Keratinocyte (primary cell): ENCODE measurements around the gene IGSF8. TPM values are rescaled to one million over a fixed set of nuclear protein-coding genes. Genes with fewer than 3 reads are reported as not detected.

Source experiments
- DNase-seq: peaks from one replicate; pipeline ENCODE4 v3.0.0-alpha.2; 2011; ENCODE audit warnings: low read depth, missing footprints, low spot score
- FAIRE-seq: peaks from 2 replicates; lab custom pipeline; 2011; peaks lifted over from hg19 to GRCh38; lab: Jason Lieb, UNC
- H2AFZ ChIP-seq: 2 replicates; pipeline ENCODE4 v1.6.0; 2012; ENCODE audit warnings: low read length, control low read depth, inconsistent platforms; ENCODE audit not compliant: control insufficient read depth
- H3K27ac ChIP-seq: 2 replicates; pipeline ENCODE4 v1.5.1; 2011; ENCODE audit warnings: low read length; ENCODE audit not compliant: control insufficient read depth, insufficient read depth
- H3K27me3 ChIP-seq: 3 replicates; pipeline ENCODE4 v1.6.0; 2011; ENCODE audit warnings: low read length; ENCODE audit not compliant: control insufficient read depth, insufficient read depth; ENCODE audit errors: extremely low read depth
- H3K36me3 ChIP-seq, 2 experiments: 2 replicates in 1 of 2; 3 replicates in 1 of 2; pipeline ENCODE4 v1.5.1; 2011; ENCODE audit warnings: low read length in 2 of 2, mild to moderate bottlenecking in 1 of 2; ENCODE audit not compliant: control insufficient read depth in 2 of 2, insufficient read depth in 2 of 2; ENCODE audit errors: extremely low read depth in 1 of 2
- H3K4me1 ChIP-seq: 3 replicates; pipeline ENCODE4 v1.5.1; 2011; ENCODE audit warnings: low read length; ENCODE audit not compliant: control insufficient read depth, insufficient read depth; ENCODE audit errors: extremely low read depth
- H3K4me2 ChIP-seq: 3 replicates; pipeline ENCODE4 v1.6.0; 2011; ENCODE audit warnings: low read depth, low read length; ENCODE audit not compliant: control insufficient read depth, insufficient read depth; ENCODE audit errors: extremely low read depth
- H3K4me3 ChIP-seq, 3 experiments: fragments of 200-600 bp in 1 of 3; sonication (generic) in 1 of 3; 2 replicates in 2 of 3; 3 replicates in 1 of 3; pipeline ENCODE4 v1.5.1; 2011 to 2016; ENCODE audit warnings: low read length in 3 of 3, mild to moderate bottlenecking in 3 of 3, control low read depth in 2 of 3, inconsistent platforms in 1 of 3, low read depth in 1 of 3, mixed read lengths in 1 of 3, mixed run types in 1 of 3, moderate library complexity in 1 of 3; ENCODE audit not compliant: control insufficient read depth in 2 of 3, insufficient read depth in 2 of 3; ENCODE audit errors: extremely low read depth in 1 of 3
- H3K79me2 ChIP-seq: 2 replicates; pipeline ENCODE4 v1.6.0; 2012; ENCODE audit warnings: low read length; ENCODE audit not compliant: control insufficient read depth, insufficient read depth
- H3K9ac ChIP-seq: 3 replicates; pipeline ENCODE4 v1.6.0; 2011; ENCODE audit warnings: low read length; ENCODE audit not compliant: control insufficient read depth, insufficient read depth; ENCODE audit errors: extremely low read depth
- H3K9me1 ChIP-seq: 3 replicates; pipeline ENCODE4 v1.6.0; 2011; ENCODE audit warnings: low read length; ENCODE audit not compliant: control insufficient read depth, insufficient read depth; ENCODE audit errors: extremely low read depth
- H3K9me3 ChIP-seq: 2 replicates; pipeline ENCODE4 v1.5.1; 2012; ENCODE audit warnings: low read depth, low read length; ENCODE audit not compliant: control insufficient read depth
- H4K20me1 ChIP-seq: 3 replicates; pipeline ENCODE4 v1.6.0; 2011; ENCODE audit warnings: low read length; ENCODE audit not compliant: control insufficient read depth, insufficient read depth; ENCODE audit errors: extremely low read depth
- CTCF ChIP-seq, 3 experiments: IDR thresholded peaks in 1 of 3; conservative IDR thresholded peaks in 1 of 3; optimal IDR thresholded peaks in 1 of 3; 2 replicates in 2 of 3; 3 replicates in 1 of 3; pipeline versions ENCODE3 to v1.5.1; 2011; ENCODE audit warnings: low read length in 3 of 3, mild to moderate bottlenecking in 3 of 3, moderate library complexity in 2 of 3, control low read depth in 1 of 3, inconsistent platforms in 1 of 3; ENCODE audit not compliant: insufficient read depth in 2 of 3; ENCODE audit errors: extremely low read depth in 1 of 3
- EZH2 ChIP-seq: IDR thresholded peaks from one replicate; pipeline ENCODE4 v1.6.1; 2012; ENCODE audit warnings: inconsistent platforms, mild to moderate bottlenecking, low read length, moderate library complexity
- dilution Hi-C: fragments of 300-500 bp; cut with MboI; formaldehyde crosslinking; loops from one replicate; pipeline ENCODE4 v1.7.0; 2020; ENCODE audit warnings: low sequenced_read_pairs; ENCODE audit not compliant: extremely low pct_ligation_motif_present
- polyA plus RNA-seq, 5 experiments: library from polyadenylated mRNA; depleted of rRNA in 3 of 5; stranded (reverse) in 3 of 5; stranded (forward) in 1 of 5; unstranded in 1 of 5; fragments of >200 nt; gene quantifications; 1 replicate in 1 of 5; 2 replicates in 3 of 5; 3 replicates in 1 of 5; pipeline versions ENCODE4 v1.2.1 to v1.2.3, GENCODE V29; 2011 to 2012; ENCODE audit warnings: missing spikeins in 2 of 5, low read depth in 1 of 5, low replicate concordance in 1 of 5

The IGSF8 gene
- polyA plus RNA-seq, 1 donor (not counting 4 experiments of a cell fraction or from before 2014, with no cell fraction given): 16.5 TPM

- no peak overlapping the region for H3K27ac ChIP-seq
Measured at GRCh38 chr1:160103658-160104408, 5.4 kb upstream of the IGSF8 start.

DNA sequence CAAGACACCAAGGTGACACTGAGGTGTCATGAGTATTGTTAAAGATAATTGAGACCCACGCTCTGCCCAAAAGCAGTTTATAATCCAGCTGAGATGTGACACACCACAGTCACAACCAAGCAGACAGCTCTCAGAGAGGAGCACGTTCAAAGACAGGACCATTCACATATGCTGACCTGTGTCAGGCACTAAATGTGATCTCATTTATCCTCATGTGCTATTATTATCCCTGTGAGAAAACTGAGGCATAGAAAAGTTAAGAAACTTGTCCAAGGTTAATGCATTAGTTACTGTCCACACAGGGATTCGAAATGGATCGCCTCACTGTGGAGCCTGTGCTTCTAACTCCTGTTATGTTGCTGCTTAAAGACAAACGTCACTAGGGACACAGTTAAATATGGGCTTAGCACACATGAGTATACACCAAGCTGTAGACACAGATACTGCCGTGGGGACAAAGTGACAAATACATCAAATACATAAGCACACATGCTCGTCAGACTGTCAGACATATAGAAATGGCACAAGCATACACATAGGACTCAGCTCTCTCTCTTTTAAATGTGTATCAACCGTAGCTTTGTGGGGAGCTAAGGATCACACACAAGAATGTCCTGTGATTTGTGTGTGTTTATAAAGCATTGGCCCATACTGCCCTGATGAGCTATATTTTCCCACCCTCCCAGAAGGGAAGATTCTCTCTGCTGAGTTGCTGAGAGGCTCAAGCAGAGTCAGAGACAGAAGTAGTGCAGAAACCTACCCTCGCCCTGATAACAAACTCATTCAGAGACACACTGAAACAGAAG is 3.5 kb upstream of the IGSF8 start:
- Histone ChIP-seq H3K4me1 (peaks cover 17% of the 10 kb centered on the region), H2AFZ (no peak overlapping the region), H3K9me1 (no peaks in the 10 kb centered on the region), H3K9me3 (no peaks in the 10 kb centered on the region), H4K20me1 (no peaks in the 10 kb centered on the region), H3K27ac (no peak overlapping the region), H3K4me2 (no peak overlapping the region), H3K9ac (no peak overlapping the region), H3K4me3 (no peak overlapping the region), H3K79me2 (peaks cover 9% of the 10 kb centered on the region), H3K27me3 (no peaks in the 10 kb centered on the region), H3K36me3 (no peaks in the 10 kb centered on the region)
- DNase-seq: no peak
- no peak for TF ChIP-seq EZH2
- TF ChIP-seq CTCF (optimal IDR thresholded peaks at IDR 0.05 in 1 of 3, IDR thresholded peaks at IDR 0.05 in 1 of 3, conservative IDR thresholded peaks at IDR 0.05 in 1 of 3; ENCODE audit: extremely low read depth in 1 of 3, insufficient read depth in 2 of 3, low read length in 3 of 3): no peak
- dilution Hi-C loops: no loop called here
- FAIRE-seq: peak; percentile 23

More at GRCh38 chr1:160103658-160104408, 5.4 kb upstream of the IGSF8 start:
- no peaks in the 10 kb centered on the region for H4K20me1 ChIP-seq
- no peaks in the 10 kb centered on the region for H3K79me2 ChIP-seq
- H3K9ac ChIP-seq: no peak overlapping the region
- FAIRE-seq: no peak
- H3K4me1 ChIP-seq: peaks cover 7% of the 10 kb centered on the region
- no peaks in the 10 kb centered on the region for H3K36me3 ChIP-seq
- no peaks in the 10 kb centered on the region for H3K27me3 ChIP-seq
- DNase-seq: no peak
- H3K9me1 ChIP-seq: no peaks in the 10 kb centered on the region
- no peak overlapping the region for H3K4me2 ChIP-seq
- H3K9me3 ChIP-seq: no peaks in the 10 kb centered on the region
- dilution Hi-C loops: no loop called here
- no peak overlapping the region for H3K4me3 ChIP-seq
- TF ChIP-seq EZH2: no peak
- H2AFZ ChIP-seq: no peak overlapping the region
